Measurements from ENCODE around the gene PRELID3B. TPM values are rescaled to one million over a fixed set of nuclear protein-coding genes. Genes with fewer than 3 reads are reported as not detected.

The PRELID3B gene
- total and polyA plus RNA-seq, 2 of the 13 experiments (the other 11 are each of a cell fraction or from before 2014, with no cell fraction given): 23.3 to 42.6 TPM

DNA sequence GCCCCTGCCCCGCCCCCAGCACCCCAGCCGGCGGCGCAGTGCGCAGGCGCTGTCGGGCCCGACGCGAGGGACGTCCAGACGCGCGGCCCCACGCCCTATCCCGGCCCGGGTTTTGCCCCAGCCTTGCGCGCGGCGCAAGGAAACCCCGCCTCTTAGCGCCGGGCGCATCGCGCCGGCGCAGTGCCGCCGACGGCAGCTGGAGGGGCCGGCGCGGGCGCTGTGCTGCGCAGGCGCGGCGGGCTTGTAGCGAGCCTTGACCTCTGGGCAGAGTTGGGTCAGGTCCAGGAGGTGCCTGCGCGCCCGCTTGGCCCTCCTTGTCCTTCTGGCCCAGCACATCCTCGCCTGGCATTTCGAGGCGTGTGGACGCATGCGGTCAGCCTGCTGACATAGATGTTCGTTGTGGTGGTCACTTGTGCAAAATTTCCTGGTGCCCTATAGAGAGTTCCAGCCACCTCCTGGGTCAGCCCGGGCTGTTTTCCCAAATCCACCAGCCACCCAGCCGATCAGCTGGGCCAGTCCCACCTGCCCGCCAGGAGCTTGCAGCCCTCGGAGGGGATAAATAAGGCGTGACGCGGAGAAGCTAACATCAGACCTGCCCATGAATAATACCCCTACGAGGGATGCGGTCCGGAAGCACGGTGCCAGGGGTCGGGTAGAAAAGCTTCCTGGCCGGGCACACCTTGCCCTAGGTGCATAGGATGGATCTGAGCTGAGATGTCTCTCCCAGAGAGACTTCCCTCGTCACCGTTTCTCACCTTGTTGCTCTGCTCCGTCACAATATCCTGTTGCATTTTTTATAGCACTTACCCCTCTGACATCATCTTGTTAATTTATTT, 428 bp upstream of the PRELID3B start (continued):
- 0 out of 2 replicates have a peak, but pooled peaks have one; percentile 32 for TF ChIP-seq RXRB (CRISPR knock-in tag; IDR thresholded peaks at IDR 0.05; ENCODE audit: borderline replicate concordance)
- no peak for TF ChIP-seq EED (CRISPR knock-in tag; IDR thresholded peaks at IDR 0.05)
- TF ChIP-seq SUZ12 (IDR thresholded peaks at IDR 0.05; ENCODE audit: low read depth, low read length): no peak
- TF ChIP-seq SIN3A (IDR thresholded peaks at IDR 0.05; ENCODE audit: borderline replicate concordance, low read depth, low read length): no peak
- TF ChIP-seq, protein P1, sequence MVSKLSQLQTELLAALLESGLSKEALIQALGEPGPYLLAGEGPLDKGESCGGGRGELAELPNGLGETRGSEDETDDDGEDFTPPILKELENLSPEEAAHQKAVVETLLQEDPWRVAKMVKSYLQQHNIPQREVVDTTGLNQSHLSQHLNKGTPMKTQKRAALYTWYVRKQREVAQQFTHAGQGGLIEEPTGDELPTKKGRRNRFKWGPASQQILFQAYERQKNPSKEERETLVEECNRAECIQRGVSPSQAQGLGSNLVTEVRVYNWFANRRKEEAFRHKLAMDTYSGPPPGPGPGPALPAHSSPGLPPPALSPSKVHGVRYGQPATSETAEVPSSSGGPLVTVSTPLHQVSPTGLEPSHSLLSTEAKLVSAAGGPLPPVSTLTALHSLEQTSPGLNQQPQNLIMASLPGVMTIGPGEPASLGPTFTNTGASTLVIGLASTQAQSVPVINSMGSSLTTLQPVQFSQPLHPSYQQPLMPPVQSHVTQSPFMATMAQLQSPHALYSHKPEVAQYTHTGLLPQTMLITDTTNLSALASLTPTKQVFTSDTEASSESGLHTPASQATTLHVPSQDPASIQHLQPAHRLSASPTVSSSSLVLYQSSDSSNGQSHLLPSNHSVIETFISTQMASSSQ (IDR thresholded peaks at IDR 0.05; ENCODE audit: low read depth): no peak
- TF ChIP-seq, protein P1 (CRISPR knock-in tag; IDR thresholded peaks at IDR 0.05; ENCODE audit: borderline replicate concordance): 0 out of 2 replicates have a peak, but pooled peaks have one; percentile 3
- TF ChIP-seq ZZZ3 (CRISPR knock-in tag; IDR thresholded peaks at IDR 0.05; ENCODE audit: borderline replicate concordance): 0 out of 2 replicates have a peak, but pooled peaks have one; percentile 13
- peak; percentile 6 for TF ChIP-seq AGO1 (IDR thresholded peaks at IDR 0.05; ENCODE audit: low read depth, low read length, poor library complexity, severe bottlenecking)
- TF ChIP-seq YY1 (IDR thresholded peaks at IDR 0.05; ENCODE audit: insufficient read depth, insufficient replicate concordance, low read depth, low read length): peak; percentile 22
- TF ChIP-seq, protein P2, sequence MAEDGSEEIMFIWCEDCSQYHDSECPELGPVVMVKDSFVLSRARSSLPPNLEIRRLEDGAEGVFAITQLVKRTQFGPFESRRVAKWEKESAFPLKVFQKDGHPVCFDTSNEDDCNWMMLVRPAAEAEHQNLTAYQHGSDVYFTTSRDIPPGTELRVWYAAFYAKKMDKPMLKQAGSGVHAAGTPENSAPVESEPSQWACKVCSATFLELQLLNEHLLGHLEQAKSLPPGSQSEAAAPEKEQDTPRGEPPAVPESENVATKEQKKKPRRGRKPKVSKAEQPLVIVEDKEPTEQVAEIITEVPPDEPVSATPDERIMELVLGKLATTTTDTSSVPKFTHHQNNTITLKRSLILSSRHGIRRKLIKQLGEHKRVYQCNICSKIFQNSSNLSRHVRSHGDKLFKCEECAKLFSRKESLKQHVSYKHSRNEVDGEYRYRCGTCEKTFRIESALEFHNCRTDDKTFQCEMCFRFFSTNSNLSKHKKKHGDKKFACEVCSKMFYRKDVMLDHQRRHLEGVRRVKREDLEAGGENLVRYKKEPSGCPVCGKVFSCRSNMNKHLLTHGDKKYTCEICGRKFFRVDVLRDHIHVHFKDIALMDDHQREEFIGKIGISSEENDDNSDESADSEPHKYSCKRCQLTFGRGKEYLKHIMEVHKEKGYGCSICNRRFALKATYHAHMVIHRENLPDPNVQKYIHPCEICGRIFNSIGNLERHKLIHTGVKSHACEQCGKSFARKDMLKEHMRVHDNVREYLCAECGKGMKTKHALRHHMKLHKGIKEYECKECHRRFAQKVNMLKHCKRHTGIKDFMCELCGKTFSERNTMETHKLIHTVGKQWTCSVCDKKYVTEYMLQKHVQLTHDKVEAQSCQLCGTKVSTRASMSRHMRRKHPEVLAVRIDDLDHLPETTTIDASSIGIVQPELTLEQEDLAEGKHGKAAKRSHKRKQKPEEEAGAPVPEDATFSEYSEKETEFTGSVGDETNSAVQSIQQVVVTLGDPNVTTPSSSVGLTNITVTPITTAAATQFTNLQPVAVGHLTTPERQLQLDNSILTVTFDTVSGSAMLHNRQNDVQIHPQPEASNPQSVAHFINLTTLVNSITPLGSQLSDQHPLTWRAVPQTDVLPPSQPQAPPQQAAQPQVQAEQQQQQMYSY (CRISPR knock-in tag; IDR thresholded peaks at IDR 0.05): peak; percentile 95
- TF ChIP-seq, protein P3, sequence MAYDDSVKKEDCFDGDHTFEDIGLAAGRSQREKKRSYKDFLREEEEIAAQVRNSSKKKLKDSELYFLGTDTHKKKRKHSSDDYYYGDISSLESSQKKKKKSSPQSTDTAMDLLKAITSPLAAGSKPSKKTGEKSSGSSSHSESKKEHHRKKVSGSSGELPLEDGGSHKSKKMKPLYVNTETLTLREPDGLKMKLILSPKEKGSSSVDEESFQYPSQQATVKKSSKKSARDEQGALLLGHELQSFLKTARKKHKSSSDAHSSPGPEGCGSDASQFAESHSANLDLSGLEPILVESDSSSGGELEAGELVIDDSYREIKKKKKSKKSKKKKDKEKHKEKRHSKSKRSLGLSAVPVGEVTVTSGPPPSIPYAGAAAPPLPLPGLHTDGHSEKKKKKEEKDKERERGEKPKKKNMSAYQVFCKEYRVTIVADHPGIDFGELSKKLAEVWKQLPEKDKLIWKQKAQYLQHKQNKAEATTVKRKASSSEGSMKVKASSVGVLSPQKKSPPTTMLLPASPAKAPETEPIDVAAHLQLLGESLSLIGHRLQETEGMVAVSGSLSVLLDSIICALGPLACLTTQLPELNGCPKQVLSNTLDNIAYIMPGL (CRISPR knock-in tag; IDR thresholded peaks at IDR 0.05; ENCODE audit: borderline replicate concordance in 1 of 2, low read depth in 1 of 2): 0 out of 4 replicates have a peak, but pooled peaks of 1 of the 2 experiments have one; percentile 21
- TF ChIP-seq SKI (IDR thresholded peaks at IDR 0.05; ENCODE audit: partially characterized antibody): no peak
- TF ChIP-seq SNAI1 (CRISPR knock-in tag; IDR thresholded peaks at IDR 0.05; ENCODE audit: borderline replicate concordance): no peak
- TF ChIP-seq ZNF543 (CRISPR knock-in tag; IDR thresholded peaks at IDR 0.05): no peak
- no peak for TF ChIP-seq ZFY (CRISPR knock-in tag; IDR thresholded peaks at IDR 0.05)

Data from HepG2 (cell line).